Small intestine (tissue), 7 donors: Measurements from ENCODE around the gene IL12RB1. TPM values are rescaled to one million over a fixed set of nuclear protein-coding genes. Genes with fewer than 3 reads are reported as not detected.

Source experiments
- DNase-seq, 2 donors: peaks; one replicate each; pipeline versions ENCODE4 v3.0.0 to v3.0.0-alpha.2; 2013
- FAIRE-seq: peaks from 2 replicates; lab custom pipeline; 2012; peaks lifted over from hg19 to GRCh38; lab: Jason Lieb, UNC
- H3K27ac ChIP-seq, 3 donors: one replicate each; pipeline ENCODE4 v1.5.1; 2013; ENCODE audit warnings: low read length in 2 of 3, mild to moderate bottlenecking in 2 of 3, control low read depth in 1 of 3, inconsistent platforms in 1 of 3, low read depth in 1 of 3, moderate library complexity in 1 of 3
- H3K27me3 ChIP-seq, 3 donors: one replicate each; pipeline ENCODE4 v1.6.1; 2013; ENCODE audit warnings: low read length in 3 of 3, inconsistent platforms in 1 of 3; ENCODE audit not compliant: control insufficient read depth in 3 of 3, insufficient read depth in 3 of 3
- H3K36me3 ChIP-seq, 3 donors: one replicate each; pipeline ENCODE4 v1.6.1; 2013; ENCODE audit warnings: low read length in 3 of 3, inconsistent platforms in 1 of 3, low read depth in 1 of 3, mild to moderate bottlenecking in 1 of 3, moderate library complexity in 1 of 3; ENCODE audit not compliant: control insufficient read depth in 3 of 3, insufficient read depth in 2 of 3
- H3K4me1 ChIP-seq, 3 donors: one replicate each; pipeline ENCODE4 v1.6.1; 2013; ENCODE audit warnings: low read length in 2 of 3, inconsistent platforms in 1 of 3, low read depth in 1 of 3, mild to moderate bottlenecking in 1 of 3, moderate library complexity in 1 of 3; ENCODE audit not compliant: control insufficient read depth in 3 of 3, insufficient read depth in 2 of 3
- H3K4me3 ChIP-seq, 3 donors: one replicate each; pipeline ENCODE4 v1.5.1; 2013; ENCODE audit warnings: low read length in 3 of 3, control low read depth in 1 of 3, inconsistent platforms in 1 of 3, low read depth in 1 of 3, mild to moderate bottlenecking in 1 of 3, moderate library complexity in 1 of 3
- H3K9me3 ChIP-seq, 2 donors: one replicate each; pipeline ENCODE4 v1.6.1; 2013; ENCODE audit warnings: low read depth in 1 of 2, low read length in 1 of 2; ENCODE audit not compliant: control insufficient read depth in 2 of 2, insufficient read depth in 1 of 2
- WGBS, 3 donors: extraction: QIAGEN DNeasy Blood & Tissue Kit; methylation state at CpG; one replicate each; pipeline ENCODE4 v1.1.7; 2013; 5-methylcytosine and 5-hydroxymethylcytosine counted together
- polyA plus RNA-seq, 4 donors: library from polyadenylated mRNA; stranded (reverse) in 3 of 4; unstranded in 1 of 4; fragments of 200-250 nt in 3 of 4; fragments of 120-200 nt in 1 of 4; gene quantifications; one replicate each; pipeline versions ENCODE4 v1.2.1 to v1.2.3, GENCODE V29; 2013
- donor health status: healthy with polysubstance abuse.
- donor health status: control.
- donor health status: control.
- donor health status: Bipolar disorder and iron deficiency.
- donor health status: healthy.

IL12RB1 gene
- polyA plus RNA-seq, 4 donors, result 0.81 to 2.4 (median 1.3) TPM

DNA sequence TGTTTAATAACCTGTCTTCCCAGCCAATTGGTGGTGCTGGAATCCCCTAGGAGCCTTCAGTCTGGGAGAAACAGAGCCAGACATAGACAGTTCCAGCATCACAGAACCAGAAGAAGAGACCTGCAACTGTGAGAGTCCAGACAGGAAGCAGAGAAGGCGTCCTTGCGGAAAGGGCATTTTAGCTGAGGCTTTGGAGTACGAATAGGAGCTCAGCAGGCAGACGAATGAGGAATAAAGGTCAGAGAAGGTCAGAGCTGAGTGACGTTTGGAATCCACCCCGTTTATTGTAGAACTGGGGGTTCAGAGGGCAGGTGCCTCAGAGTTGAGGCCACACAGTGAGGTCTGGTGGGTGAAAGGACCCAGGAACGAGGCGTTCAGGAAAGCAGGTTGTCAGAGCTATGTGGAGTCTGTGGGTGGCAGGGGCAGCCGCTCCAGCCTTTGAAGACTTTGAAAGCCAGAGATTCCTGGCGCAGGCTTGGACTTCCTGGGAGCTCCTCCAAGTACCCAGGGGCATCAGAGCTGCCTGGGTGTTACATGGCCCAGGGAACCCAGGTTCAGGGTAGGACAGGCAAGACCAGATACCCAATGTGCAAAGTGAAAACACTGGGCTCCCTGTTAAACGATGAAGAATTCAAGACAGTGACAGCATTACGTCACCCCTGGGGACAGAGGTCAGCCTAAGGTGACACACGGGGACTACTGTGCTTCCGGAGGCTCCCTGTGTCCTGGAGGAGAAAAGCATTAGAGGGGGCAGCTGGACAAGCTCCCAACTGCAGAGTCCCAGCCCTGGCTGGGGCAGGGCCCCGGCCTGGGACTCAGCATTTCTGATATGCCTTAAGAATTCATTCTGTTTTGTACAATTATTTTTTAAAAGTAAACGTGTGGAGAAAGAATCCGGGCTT is 73.3 kb downstream of the IL12RB1 start:
- no peaks in the 10 kb centered on the region for H3K27me3 ChIP-seq
- peaks cover 0 to 8% (median 0%) of the 10 kb centered on the region in 3 donors for H3K4me1 ChIP-seq
- DNase-seq (peak; percentile 76 to 79), FAIRE-seq (no peak)
- H3K27ac ChIP-seq, result peak overlapping the region; percentile 1 to 84 (median 51)
- H3K4me3 ChIP-seq, result no peak overlapping the region
- 49 to 66% (median 58%) methylated on average over 17 of the region's 17 CpGs for WGBS, 3 donors
- H3K36me3 ChIP-seq, result peaks cover 3 to 54% (median 20%) of the 10 kb centered on the region in 3 donors
- no peaks in the 10 kb centered on the region for H3K9me3 ChIP-seq

- peaks cover 0 to 8% of the 10 kb centered on the region in 2 donors for H3K9me3 ChIP-seq
- peak overlapping the region in 1 of 3 donors; percentile 8 for H3K27ac ChIP-seq
- FAIRE-seq (no peak), DNase-seq (no peak)
- H3K27me3 ChIP-seq, result no peaks in the 10 kb centered on the region
- H3K36me3 ChIP-seq, result peaks cover 3 to 57% (median 20%) of the 10 kb centered on the region in 3 donors
- no peak overlapping the region for H3K4me3 ChIP-seq
- 90 to 91% (median 90%) methylated on average over 11 of the region's 11 CpGs for WGBS, 3 donors
- H3K4me1 ChIP-seq, result peaks cover 0 to 17% (median 0%) of the 10 kb centered on the region in 3 donors
These were observed 76.6 kb downstream of the IL12RB1 start for GRCh38 chr19:18010149-18010548.

- Histone ChIP-seq H3K27me3 (no peaks in the 10 kb centered on the region), H3K4me3 (no peak overlapping the region), H3K4me1 (peaks cover 0 to 17% (median 0%) of the 10 kb centered on the region in 3 donors), H3K36me3 (peaks cover 3 to 55% (median 20%) of the 10 kb centered on the region in 3 donors), H3K9me3 (peaks cover 0 to 8% of the 10 kb centered on the region in 2 donors), H3K27ac (no peak overlapping the region)
- DNase-seq, result no peak
- no peak for FAIRE-seq
- 91 to 94% (median 93%) methylated on average over 32 to 37 of the region's 37 CpGs for WGBS, 3 donors
These were observed 77.2 kb downstream of the IL12RB1 start for GRCh38 chr19:18009412-18010066.

Other genes starting within 250 kb of the IL12RB1 start
- gene JAK3, start 239.0 kb downstream of the IL12RB1 start, polyA plus RNA-seq, result 1 to 10 TPM in 3 of 4 donors, under 1 TPM in 1; 0.67 to 6.8 (median 2.5) TPM
- gene RPL18A, start 227.0 kb downstream of the IL12RB1 start, polyA plus RNA-seq, result 1,000 to 10,000 TPM; 1,464 to 3,671 (median 2,102) TPM
- under 1 TPM in 3 of 4 donors, not detected in 1; 0.01 to 0.27 (median 0.01) TPM for gene SLC5A5, start 215.0 kb downstream of the IL12RB1 start, polyA plus RNA-seq
- 100 to 1,000 TPM in 1 of 4 donors, 10 to 100 TPM in 3; 42.2 to 111 (median 67.7) TPM for gene CCDC124, start 153.9 kb downstream of the IL12RB1 start, polyA plus RNA-seq
- under 1 TPM in 2 of 4 donors, not detected in 2; 0.24 to 0.41 TPM for gene KCNN1, start 119.8 kb downstream of the IL12RB1 start, polyA plus RNA-seq
- 10 to 100 TPM in 3 of 4 donors, 1 to 10 TPM in 1; 6.9 to 31.5 (median 28.4) TPM for gene ARRDC2, start 78.8 kb downstream of the IL12RB1 start, polyA plus RNA-seq
- gene MAST3, start 10.8 kb upstream of the IL12RB1 start, polyA plus RNA-seq, result 10 to 100 TPM in 3 of 4 donors, 1 to 10 TPM in 1; 9.3 to 34.6 (median 24.9) TPM
- gene PIK3R2, start 66.2 kb upstream of the IL12RB1 start, polyA plus RNA-seq, result 10 to 100 TPM in 2 of 4 donors, 1 to 10 TPM in 2; 1.6 to 71.3 (median 8.1) TPM
- gene IFI30, start 86.9 kb upstream of the IL12RB1 start, polyA plus RNA-seq, result 100 to 1,000 TPM in 2 of 4 donors, 10 to 100 TPM in 2; 51.9 to 480 (median 135) TPM
- 10 to 100 TPM in 3 of 4 donors, 1 to 10 TPM in 1; 6.0 to 25.9 (median 17.2) TPM for gene MPV17L2, start 106.3 kb upstream of the IL12RB1 start, polyA plus RNA-seq
- 1 to 10 TPM in 3 of 4 donors, under 1 TPM in 1; 0.81 to 6.0 (median 1.9) TPM for gene RAB3A, start 117.1 kb upstream of the IL12RB1 start, polyA plus RNA-seq
- gene PDE4C, start 139.5 kb upstream of the IL12RB1 start, polyA plus RNA-seq, result 1 to 10 TPM in 1 of 4 donors, under 1 TPM in 1, not detected in 2; 0.52 to 1.1 TPM
- 10 to 100 TPM in 1 of 4 donors, 1 to 10 TPM in 3; 1.5 to 15.2 (median 4.9) TPM for gene IQCN, start 187.5 kb upstream of the IL12RB1 start, polyA plus RNA-seq
- 100 to 1,000 TPM; 129 to 211 (median 162) TPM for gene JUND, start 194.7 kb upstream of the IL12RB1 start, polyA plus RNA-seq
- 100 to 1,000 TPM; 102 to 269 (median 186) TPM for gene LSM4, start 236.1 kb upstream of the IL12RB1 start, polyA plus RNA-seq